Right ventricle myocardium inferior (tissue), 1 donor: ENCODE data around the gene SPATA4. TPM values are rescaled to one million over a fixed set of nuclear protein-coding genes. Genes with fewer than 3 reads are reported as not detected.
"Not testable (repeated sequence)": the region's sequence is repeated elsewhere in the genome, so short reads cannot be mapped to it uniquely, and the experiment has no call there.

Source experiments
- ATAC-seq: fragments of 200-7000 bp; cut with Tn5 transposase; one replicate; pipeline ENCODE4 v1.9.1; 2020; ENCODE audit warnings: mild to moderate bottlenecking, moderate library complexity
- DNase-seq: peaks from one replicate; pipeline ENCODE4 v3.0.0; 2021; ENCODE audit errors: missing footprints
- intact Hi-C: fragments of 100-400 bp; cut with DNase I; formaldehyde crosslinking; loops from one replicate; pipeline ENCODE4 v1.11.0; 2022
- long read RNA-seq: library from polyadenylated mRNA; unstranded; transcript quantifications from one replicate; pipeline ENCODE4 v2.0.0, GENCODE V29; 2021
- total RNA-seq: library from RNA; stranded (reverse); fragmentation: NEBNext Ultra II Directional; extraction: Animal tissue kit (Norgen Biotek cat#: 25700); gene quantifications from one replicate; pipeline ENCODE4 v1.2.1, GENCODE V29; 2021
- donor health status: DM: no; HTN: yes; CAD: no; lungs with severe emphysema.

Gene SPATA4
- total RNA-seq = not detected
- long read RNA-seq = 0 reads

DNA sequence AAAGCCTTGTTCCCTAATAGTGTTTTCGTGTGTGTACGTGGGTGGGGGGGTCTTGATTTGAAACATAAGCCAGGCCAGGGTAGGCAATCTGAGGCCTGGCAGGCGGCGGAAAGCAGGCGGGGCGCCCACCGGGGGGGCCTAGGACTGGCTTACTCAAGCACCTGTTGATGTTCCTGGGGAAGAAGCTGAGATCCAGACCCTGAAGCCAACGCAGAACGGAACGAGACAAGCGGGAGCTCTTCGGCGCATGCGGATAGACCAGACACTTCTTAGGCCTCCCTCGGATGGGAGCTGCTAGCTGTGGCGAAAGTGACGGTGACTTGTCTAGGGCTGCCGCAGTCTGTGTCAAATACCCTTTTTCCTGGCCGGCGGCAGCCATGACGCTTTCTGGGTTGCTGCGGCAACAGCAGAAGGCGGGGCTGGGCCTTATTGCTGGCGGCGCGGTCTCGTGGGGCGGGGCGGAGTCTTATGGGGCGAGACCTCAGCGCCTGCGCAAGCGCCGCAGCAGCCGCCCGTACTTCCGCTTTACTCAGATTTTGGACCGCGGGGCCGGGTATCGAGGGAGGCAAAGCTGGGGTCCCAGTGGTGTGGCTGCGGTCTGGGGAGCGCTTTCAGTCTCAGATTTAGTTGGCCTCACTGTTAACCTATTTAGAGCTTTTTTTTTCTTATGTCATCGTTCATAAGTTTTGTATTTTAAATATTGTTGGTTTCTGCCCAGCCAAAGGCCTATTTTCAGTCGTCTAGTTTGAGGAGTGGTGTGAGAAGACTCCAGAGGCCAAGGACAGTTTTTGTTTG, at the start of gene SPATA4:
SPATA4 (minus strand) TSS at position 402 of the 795 bp plus-strand sequence; CDS start at position 379, 23 bp downstream.
- peak; percentile 98 for DNase-seq
- intact Hi-C loops = loop anchor here (1.0 to 5.0 kb wide), 3 partner anchors 42 to 123 kb away; partner anchors contain the start of gene SPCS3
- peak; percentile 100 for ATAC-seq

DNA sequence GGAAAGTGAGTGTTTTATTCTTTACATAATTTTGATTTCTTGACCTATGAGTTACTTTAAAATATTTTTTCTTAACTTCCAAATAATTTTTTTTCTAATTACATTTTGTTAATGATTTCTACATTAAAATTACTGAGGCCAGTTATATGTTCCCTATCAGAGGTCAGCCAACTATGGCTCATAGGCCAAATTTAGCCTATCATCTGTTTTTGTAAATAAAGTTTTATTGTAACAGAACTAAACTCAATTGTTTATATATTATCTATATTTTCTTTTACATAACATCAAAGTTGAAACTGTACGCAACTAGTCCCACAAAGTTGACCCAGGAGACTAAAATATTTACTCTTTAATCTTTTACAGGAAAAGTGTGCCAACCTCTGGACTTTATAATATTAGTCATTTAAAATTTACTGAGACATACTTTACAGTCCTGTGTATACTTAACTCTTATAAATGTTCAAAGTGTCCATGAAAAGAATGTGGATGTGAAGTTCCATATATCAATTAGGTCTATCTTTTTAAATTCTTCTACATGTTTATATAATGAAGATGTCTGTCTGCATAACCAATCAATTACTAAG, 47.5 kb upstream of the SPATA4 start:
- intact Hi-C loops = no loop called here
- DNase-seq (no peak), ATAC-seq (no peak)

DNA sequence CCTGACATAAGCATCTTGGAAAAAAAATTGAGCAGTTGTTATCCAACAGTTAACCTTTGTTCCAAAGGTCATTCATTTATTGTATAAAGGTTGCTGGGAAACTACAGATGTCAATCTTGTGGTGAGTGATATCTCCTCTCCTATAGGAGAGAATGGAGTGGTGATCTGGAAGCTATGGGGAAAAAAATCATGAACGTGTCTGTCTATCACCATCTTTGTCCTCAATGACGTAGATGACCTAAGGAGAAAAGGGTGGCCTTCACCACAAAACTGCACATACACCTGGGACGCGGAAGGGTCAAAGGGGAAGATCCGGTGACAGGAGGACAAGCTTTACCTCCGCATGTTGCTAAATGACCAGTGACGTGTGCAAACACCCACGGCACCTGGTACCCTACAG, 46.3 kb upstream of the SPATA4 start:
- ATAC-seq = no peak
- intact Hi-C loops = no loop called here
- DNase-seq = no peak

DNA sequence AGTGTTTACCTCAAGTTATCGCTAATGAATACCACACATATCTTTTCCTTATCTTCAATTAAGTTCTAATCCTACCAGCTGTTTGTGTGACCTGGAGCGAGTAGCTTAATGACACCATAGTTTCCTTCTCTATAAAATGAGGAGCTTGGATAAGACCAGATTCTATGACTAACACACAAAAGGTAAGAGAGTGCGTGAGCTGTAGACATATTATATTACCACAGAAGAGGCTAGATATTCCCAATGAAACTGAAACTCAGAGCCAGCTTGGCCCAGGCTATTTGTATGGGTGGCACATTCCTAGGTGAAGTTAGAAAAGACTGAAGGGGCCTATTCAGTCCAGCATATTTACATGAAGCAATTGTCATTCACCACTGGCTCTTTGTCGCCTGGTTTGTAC, 43.4 kb upstream of the SPATA4 start:
- ATAC-seq (no peak), DNase-seq (no peak)
- intact Hi-C loops = loop anchor here (5.0 kb wide), 2 partner anchors 38 to 42 kb away; partner anchors contain the start of gene SPATA4

DNA sequence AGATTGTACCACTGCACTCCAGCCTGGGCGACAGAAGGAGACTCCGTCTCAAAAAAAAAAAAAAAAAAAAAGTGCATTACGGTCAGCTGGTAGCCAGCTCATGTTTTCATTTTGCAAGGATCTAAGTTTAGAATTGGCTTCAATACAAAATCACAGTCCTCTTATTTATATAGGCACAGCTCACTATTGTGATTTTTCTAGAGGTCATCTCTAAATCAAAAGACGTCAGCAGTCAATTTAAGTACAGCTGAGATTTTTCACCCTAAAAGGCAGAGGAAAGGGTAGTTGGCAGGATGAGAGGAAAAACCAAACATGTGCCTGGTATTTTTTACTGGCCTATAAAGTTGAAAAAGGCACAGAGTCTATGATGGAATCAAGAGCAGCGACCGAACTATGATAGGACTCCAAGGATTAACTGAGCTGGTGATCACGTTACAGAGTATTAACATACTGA, 42.8 kb upstream of the SPATA4 start:
- ATAC-seq (peak; percentile 67), DNase-seq (no peak)
- intact Hi-C loops = loop anchor here (5.0 kb wide), 2 partner anchors 39 to 41 kb away; partner anchors contain the start of gene SPATA4

DNA sequence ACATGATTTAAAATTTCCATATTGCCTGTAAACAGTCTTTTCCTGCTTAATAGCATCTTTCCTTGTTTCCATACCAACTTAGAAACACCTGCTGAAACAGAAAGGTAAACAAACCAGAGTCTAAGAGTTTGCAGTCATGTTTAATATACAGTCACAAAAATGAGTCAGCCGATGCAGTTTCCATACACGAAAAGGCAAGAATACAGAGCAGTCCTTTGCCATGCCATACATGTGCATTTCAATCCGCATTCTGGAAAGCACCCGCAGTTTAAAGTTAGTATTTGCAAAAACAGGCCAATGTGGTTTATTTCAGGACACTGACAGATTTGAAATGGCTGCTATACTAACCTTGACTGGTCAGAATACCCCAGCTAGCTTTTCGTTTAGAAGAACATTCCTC, 41.6 kb upstream of the SPATA4 start:
- DNase-seq (no peak), ATAC-seq (no peak)
- intact Hi-C loops = loop anchor here (5.0 kb wide), 2 partner anchors 40 kb away; partner anchors contain the start of gene SPATA4

DNA sequence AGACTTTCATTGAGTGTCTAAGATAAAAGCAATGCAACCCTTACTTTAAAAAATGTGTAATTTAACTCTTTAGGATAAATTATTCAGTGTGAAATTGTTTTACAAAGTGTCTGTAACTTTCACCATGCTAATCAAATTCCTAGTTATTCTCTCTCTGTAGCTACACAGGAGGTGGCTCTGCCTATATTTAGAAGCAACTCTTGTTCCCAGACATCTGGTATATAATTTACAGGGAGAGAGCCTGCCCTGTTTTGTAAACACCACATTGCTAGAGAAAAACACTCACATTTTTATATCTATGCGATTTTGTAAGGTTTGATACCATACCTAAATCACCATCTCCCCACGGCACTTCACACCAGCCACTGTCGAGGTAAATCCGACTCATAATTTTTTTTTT, 35.5 kb upstream of the SPATA4 start:
- intact Hi-C loops = no loop called here
- DNase-seq = no peak
- no peak for ATAC-seq

DNA sequence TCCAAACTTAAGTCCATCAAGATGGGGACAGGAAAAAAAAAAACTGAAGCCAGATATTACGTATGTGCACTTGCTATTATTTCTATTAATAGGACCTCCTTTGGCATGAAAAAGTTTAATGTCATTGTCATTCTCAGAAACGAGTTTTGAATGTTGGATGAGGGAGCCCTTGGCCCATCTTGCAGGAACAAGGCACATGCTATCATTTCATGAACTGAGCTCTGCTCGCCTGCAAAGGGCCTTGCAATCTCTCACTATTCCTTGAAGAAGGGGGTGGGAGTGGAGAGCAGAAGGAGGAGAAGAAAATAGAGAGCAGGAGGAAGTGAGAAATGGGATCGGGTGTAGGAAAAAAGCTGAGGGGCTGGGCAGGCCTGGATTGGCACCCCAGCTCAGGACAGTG, 34.3 kb upstream of the SPATA4 start:
- intact Hi-C loops = no loop called here
- ATAC-seq = no peak
- DNase-seq = no peak

DNA sequence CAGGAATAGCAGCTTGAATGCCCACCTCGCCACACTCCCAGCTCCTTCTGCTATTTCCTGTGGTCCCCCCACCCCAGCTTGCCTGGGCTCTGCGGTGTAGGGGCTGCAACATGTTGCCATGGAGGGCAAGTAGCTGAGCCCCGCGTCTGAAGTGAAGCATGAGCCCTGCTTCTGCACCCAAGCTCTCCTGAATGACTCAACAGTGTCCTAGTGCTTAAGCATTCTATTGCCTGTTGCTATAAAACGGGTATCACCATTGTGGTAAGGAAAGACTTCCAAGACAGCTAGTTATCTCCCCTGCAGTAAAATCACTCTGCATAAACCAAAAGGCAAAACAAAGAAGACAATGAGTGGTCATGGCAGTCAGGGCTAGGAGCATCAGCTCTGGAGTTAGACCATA, 31.4 kb upstream of the SPATA4 start:
- DNase-seq = no peak
- ATAC-seq = no peak
- intact Hi-C loops = no loop called here

DNA sequence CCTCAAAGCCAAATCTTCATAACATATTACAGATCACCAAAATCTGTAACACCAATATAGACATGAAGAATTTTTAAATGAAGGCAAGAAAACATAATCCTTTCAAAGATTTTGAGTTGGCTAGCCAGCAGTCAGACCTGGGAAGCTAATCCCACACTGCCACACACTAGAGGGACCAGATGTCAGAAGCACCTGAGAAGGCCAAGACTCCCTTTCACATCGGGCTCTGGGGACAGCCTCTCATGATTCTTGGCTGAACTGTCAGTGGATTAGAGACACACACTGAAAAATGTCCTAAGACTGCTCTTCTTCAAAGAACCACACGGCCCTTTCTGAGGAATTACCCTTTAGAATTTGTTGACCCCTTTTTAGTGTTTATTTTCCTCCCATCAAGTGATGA, 28.2 kb upstream of the SPATA4 start:
- ATAC-seq (no peak), DNase-seq (no peak)
- intact Hi-C loops = no loop called here

DNA sequence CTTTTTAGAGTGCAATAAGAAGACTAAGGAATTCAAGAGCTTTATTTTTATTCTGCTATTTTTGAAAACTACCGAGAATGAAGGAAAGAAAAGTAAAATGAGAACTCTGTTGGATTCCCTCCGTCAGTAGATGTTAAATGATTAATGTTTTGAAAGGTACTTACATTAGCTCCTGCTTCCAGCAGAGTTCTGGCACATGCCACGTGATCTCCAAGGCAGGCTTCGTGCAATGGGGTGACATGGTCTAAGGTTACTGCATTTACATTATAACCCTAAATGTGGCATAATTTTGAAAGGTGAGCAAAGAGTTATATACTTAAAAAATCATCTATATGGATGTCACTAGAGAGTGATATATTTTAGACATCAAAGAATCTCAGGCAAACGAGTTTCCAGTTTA, 26.8 kb upstream of the SPATA4 start:
- ATAC-seq (no peak), DNase-seq (no peak)
- intact Hi-C loops = no loop called here

DNA sequence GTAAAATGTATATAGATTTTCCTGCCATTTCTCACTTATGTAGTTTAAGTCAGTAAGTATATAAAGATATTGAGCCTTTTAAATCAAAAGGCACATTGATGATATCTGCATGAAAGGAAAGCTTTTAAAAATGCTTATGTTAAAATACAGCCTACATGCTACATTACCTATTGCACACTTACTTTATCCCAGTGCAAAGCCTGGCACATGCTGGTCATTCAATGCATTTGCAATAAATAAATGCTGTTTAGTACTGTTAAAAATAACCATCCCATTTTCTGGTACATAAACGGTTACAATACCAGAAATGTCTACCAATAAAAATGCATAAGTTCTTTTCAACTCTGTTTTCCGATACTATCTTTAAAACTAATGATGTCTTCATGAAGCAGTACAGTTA, 22.1 kb upstream of the SPATA4 start:
- ATAC-seq (no peak), DNase-seq (no peak)
- intact Hi-C loops = no loop called here

DNA sequence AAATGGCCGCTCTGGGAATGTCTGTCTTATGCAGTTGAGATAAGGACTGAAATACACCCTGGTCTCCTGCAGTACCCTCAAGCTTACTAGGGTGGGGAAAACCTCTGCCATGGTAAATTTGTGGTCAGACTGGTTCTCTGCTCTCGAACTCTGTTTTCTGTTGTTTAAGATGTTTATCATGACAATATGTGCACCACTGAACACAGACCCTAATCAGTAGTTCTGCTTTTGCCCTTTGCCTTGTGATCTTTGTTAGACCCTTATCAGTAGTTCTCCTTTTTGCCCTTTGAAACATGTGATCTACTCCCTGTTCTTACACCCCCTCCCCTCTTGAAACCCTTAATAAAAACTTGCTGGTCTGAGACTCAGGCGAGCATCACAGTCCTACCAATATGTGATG, 17.0 kb upstream of the SPATA4 start:
- ATAC-seq, intact Hi-C loops, DNase-seq: not testable (repeated sequence)

DNA sequence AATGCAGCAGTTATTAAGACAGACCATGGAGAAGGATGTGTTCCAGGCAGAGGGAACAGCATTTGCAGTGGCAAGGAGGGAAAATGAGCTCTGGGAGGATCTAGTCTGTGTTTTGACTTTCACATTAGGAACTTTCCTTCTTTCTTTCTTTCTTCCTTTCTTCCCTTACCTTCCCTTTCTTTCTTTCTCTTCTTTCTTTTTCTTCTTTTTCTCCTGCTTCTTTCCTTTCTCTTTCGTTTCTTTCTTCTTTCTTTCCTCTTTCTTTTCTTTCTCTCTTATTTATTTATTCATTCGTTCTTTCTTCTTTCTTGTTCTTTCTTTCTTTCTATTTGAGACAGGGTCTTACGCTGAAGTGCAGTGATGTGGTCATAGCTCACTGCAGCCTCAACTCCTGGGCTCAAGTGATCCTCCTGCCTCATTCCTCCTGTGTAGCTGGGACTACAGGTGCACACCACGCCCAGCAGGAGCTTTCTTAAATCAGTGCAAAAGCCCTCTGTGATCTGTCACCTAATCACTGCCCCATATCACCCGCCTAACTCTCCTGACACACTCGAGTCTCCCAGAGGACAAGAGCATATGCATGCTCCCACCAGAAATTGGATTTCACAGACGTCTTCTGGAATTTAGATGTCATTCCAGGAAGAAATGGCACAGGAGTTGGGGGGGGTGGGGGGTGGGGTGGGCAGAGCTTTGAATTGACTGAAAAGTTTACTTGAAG, 15.4 kb upstream of the SPATA4 start:
- DNase-seq (no peak), ATAC-seq (no peak)
- intact Hi-C loops = no loop called here

DNA sequence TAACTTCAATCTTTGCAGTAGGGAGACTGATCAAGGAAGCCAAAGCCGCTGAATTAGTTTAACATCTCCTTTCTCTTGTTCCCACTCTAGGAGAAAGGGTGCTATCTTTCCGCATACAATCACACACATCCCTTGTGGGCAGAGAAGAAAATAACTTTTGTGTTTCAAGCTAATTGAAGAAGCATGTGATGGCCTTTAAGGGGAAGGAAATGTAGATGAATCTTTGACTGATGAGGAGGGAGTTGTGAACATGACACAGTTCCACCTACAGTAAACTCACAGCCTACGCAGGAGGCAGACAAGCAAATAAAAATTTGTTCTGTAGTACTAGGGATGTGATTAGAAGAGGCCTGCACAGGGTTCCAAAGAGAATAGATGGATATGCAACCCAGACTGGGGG, 14.7 kb upstream of the SPATA4 start:
- intact Hi-C loops = no loop called here
- DNase-seq = no peak
- ATAC-seq = no peak

DNA sequence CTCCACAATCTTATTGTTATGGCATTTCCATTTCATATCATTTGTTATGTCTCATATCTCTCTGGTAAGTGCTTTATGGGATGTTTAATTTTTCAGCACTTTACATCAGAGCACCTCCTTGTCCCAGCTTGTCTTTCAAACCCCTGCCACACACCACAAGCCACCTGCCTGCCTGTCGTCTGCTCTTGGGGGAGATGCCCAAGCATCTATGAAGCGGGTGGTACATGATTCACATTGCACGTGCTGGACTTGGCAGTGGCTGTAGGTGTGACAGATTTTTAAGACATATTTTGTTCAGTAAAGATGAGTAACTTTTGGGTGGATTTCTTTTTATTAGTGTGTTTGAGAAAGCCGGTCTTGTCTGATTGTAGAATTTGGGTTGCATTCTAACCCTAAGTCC, 14.2 kb upstream of the SPATA4 start:
- DNase-seq = no peak
- intact Hi-C loops = no loop called here
- no peak for ATAC-seq

DNA sequence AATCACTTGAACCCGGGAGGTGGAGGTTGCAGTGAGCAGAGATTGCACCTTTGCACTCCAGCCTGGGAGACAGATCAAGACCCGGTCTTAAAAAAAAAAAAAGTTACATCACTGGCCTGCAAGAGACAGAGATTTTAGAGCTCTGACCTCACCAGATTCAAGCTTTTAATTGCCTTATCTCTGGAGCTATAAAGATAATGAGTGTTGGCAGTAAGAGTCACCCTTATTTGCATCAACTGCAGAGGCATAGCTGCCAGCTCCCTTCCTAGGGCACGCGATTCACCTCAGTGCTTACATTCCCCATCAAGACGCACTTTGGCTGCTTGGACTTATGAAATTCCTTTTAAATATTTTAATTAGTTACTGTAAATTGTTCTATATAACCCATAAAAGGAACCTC, 12.5 kb upstream of the SPATA4 start:
- intact Hi-C loops = no loop called here
- ATAC-seq (no peak), DNase-seq (no peak)

DNA sequence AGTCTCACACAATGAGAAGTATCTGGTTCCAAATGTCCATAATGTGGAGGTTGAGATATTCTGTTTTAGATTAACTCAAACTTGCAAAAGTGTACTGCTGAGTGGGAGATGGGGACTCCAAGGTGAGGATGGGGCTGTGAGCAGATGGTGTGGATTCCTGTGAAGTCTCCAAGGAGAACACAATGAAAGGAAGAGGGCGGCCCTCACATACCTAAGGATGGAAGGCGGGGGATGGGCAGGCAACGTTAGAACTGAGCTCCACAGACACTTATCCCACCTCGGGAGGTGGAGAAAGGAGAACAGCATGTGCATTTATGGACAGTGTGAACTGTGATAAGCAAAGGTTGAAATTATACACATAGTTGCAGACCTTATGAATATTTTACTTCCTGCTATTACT, 9.9 kb upstream of the SPATA4 start:
- DNase-seq (no peak), ATAC-seq (no peak)
- intact Hi-C loops = no loop called here

DNA sequence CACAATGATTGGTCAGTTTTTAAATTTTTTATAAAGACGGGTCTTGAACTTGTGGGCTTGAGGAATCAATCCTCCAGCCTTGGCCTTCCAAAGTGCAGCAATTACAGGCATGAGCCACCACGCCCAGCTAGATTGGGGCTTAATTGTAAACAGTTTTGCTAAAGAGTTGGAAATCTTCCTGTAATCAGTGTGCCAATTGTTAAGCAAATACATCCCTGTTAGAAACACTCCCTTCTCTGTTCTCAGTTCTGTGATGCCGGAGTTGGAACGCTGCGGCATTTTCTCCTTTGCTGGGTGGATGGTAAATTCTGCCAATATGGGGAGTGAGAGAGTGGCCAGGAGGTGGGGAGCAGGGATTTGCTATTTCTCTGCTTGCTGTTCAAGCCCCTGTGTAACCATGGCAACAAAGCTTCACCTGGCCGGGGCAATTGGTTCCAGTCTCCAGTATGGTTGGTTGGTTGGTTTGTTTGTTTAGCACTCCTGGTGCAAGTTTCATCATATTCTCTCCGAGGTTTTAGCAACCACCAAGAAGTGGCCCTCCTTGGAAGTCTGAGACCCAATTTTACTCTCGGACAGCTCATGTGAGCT, 3.0 kb upstream of the SPATA4 start:
- ATAC-seq = no peak
- intact Hi-C loops = loop anchor here (5.0 kb wide), 1 partner anchor 39 kb away; no protein-coding TSS in a partner anchor
- DNase-seq = no peak
